RWPE1 (cell line): ENCODE data around the gene NOP56.

Source experiments
- CTCF ChIA-PET: fragments of 350-600 bp; sonication (Branson Sonifier 250); formaldehyde crosslinking; extraction: SDS; loops from one replicate; lab custom pipeline; 2021; lab: Yijun Ruan, JAX
- POLR2A ChIA-PET: fragments of 400-600 bp; formaldehyde crosslinking; extraction: SDS; loops from one replicate; lab custom pipeline; 2020; ENCODE audit warnings: antibody characterized with exemption; ENCODE audit not compliant: low non-redundant PET; lab: Yijun Ruan, JAX
- DNase-seq: peaks from one replicate; pipeline ENCODE4 v3.0.0; 2012; ENCODE audit warnings: low spot score
- H3K27ac ChIP-seq: fragments of 450-650 bp; 2 replicates; pipeline ENCODE4 v1.5.1; 2017
- CTCF ChIP-seq: fragments of 450-650 bp; conservative IDR thresholded peaks from 2 replicates; pipeline ENCODE4 v1.5.1; 2017; ENCODE audit warnings: low read depth, mild to moderate bottlenecking

Gene NOP56

GRCh38 chr20:2637246-2637645, 15.2 kb upstream of the NOP56 start:
- ChIA-PET POLR2A (interaction anchor here (0.6 kb wide), 1 partner anchor 1524 kb away, joined by 6 read pairs; no protein-coding TSS in a partner anchor), CTCF (interaction anchor here (0.8 to 1.4 kb wide), 2 partner anchors 10 to 115 kb away, joined by 3 to 4 read pairs; no protein-coding TSS in a partner anchor)
- DNase-seq = no peak
- TF ChIP-seq CTCF = no peak
- no peak overlapping the region for H3K27ac ChIP-seq

- DNase-seq = no peak
- ChIA-PET POLR2A (no interaction called here), CTCF (no interaction called here)
- TF ChIP-seq CTCF = no peak
- H3K27ac ChIP-seq = no peak overlapping the region
These were observed 12.2 kb upstream of the NOP56 start for GRCh38 chr20:2640260-2640659.

GRCh38 chr20:2640899-2641298, 11.5 kb upstream of the NOP56 start:
- no peak overlapping the region for H3K27ac ChIP-seq
- TF ChIP-seq CTCF = no peak
- POLR2A ChIA-PET = no interaction called here
- no peak for DNase-seq
- CTCF ChIA-PET = no interaction called here

GRCh38 chr20:2643708-2644107, 8.7 kb upstream of the NOP56 start:
- ChIA-PET POLR2A (no interaction called here), CTCF (no interaction called here)
- DNase-seq = no peak
- H3K27ac ChIP-seq = no peak overlapping the region
- TF ChIP-seq CTCF = no peak

- ChIA-PET CTCF (interaction anchor here (0.6 to 1.7 kb wide), 3 partner anchors 21 to 364 kb away, joined by 3 to 7 read pairs (median 4); no protein-coding TSS in a partner anchor), POLR2A (interaction anchor here (0.6 to 1.2 kb wide), 2 partner anchors 11 to 17 kb away, joined by 3 to 8 read pairs; partner anchors contain the start of gene IDH3B)
- no peak for TF ChIP-seq CTCF
- DNase-seq = no peak
- H3K27ac ChIP-seq = peak overlapping the region; percentile 96
These were observed 508 bp downstream of the NOP56 start for GRCh38 chr20:2652724-2653555.

- POLR2A ChIA-PET = no interaction called here
- no peak for DNase-seq
- CTCF ChIA-PET = interaction anchor here (0.6 to 1.1 kb wide), 3 partner anchors 16 to 364 kb away, joined by 3 to 4 read pairs (median 3); no protein-coding TSS in a partner anchor
- no peak for TF ChIP-seq CTCF
- peak overlapping the region; percentile 96 for H3K27ac ChIP-seq
These were observed 1.3 kb downstream of the NOP56 start for GRCh38 chr20:2653556-2654383.
